ENCODE measurements around the gene MYH3.

MYH3 gene

GRCh38 chr17:10646392-10646990 is 10.6 kb downstream of the MYH3 start:
- Histone ChIP-seq H3K9me3 (ENCODE audit: control insufficient read depth, low read length) (no peaks in the 10 kb centered on the region), H3K27me3 (ENCODE audit: control insufficient read depth, insufficient read depth, low read length) (no peaks in the 10 kb centered on the region), H3K4me1 (ENCODE audit: control insufficient read depth, insufficient read depth, low read length) (no peaks in the 10 kb centered on the region), H3K4me3 (ENCODE audit: low read length) (no peak overlapping the region), H3K36me3 (ENCODE audit: control insufficient read depth, insufficient read depth, low read length) (no peaks in the 10 kb centered on the region), H3K9ac (ENCODE audit: low read length) (no peak overlapping the region)

- Histone ChIP-seq H3K9me3 (ENCODE audit: control insufficient read depth, low read length) (no peaks in the 10 kb centered on the region), H3K4me3 (ENCODE audit: low read length) (no peak overlapping the region), H3K9ac (ENCODE audit: low read length) (no peak overlapping the region), H3K36me3 (ENCODE audit: control insufficient read depth, insufficient read depth, low read length) (no peaks in the 10 kb centered on the region), H3K27me3 (ENCODE audit: control insufficient read depth, insufficient read depth, low read length) (no peaks in the 10 kb centered on the region), H3K4me1 (ENCODE audit: control insufficient read depth, insufficient read depth, low read length) (no peaks in the 10 kb centered on the region)
These were observed 16.6 kb downstream of the MYH3 start for GRCh38 chr17:10640475-10640874.

DNA sequence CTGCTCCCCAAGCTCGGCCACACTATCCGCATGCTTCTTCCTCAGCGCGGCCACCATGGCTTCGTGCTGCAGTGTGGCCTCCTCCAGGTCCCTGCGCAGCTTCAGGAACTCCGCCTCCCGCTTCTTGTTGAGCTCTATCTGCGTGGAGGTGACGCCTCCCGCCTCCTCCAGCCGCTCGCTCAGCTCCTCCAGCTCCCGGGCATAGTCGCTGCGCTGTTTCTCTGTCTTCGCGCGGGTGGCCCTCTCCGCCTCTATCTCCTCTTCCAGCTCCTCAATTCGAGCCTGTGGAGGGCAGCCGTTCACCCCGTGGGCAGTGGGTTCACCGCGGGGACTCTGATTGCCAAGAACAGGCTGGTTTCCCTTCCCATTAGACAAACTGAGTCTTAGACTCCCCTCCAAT is 19.0 kb downstream of the MYH3 start:
- no peak overlapping the region for H3K9ac ChIP-seq (ENCODE audit: low read length)
- no peaks in the 10 kb centered on the region for H3K4me1 ChIP-seq (ENCODE audit: control insufficient read depth, insufficient read depth, low read length)
- no peaks in the 10 kb centered on the region for H3K27me3 ChIP-seq (ENCODE audit: control insufficient read depth, insufficient read depth, low read length)
- H3K4me3 ChIP-seq (ENCODE audit: low read length), result no peak overlapping the region
- no peaks in the 10 kb centered on the region for H3K36me3 ChIP-seq (ENCODE audit: control insufficient read depth, insufficient read depth, low read length)
- no peaks in the 10 kb centered on the region for H3K9me3 ChIP-seq (ENCODE audit: control insufficient read depth, low read length)

- H3K36me3 ChIP-seq (ENCODE audit: control insufficient read depth, insufficient read depth, low read length), result no peaks in the 10 kb centered on the region
- H3K9me3 ChIP-seq (ENCODE audit: control insufficient read depth, low read length), result no peaks in the 10 kb centered on the region
- H3K4me3 ChIP-seq (ENCODE audit: low read length), result no peak overlapping the region
These were observed 21.8 kb downstream of the MYH3 start for GRCh38 chr17:10635290-10635689.

GRCh38 chr17:10633738-10634379 is 23.2 kb downstream of the MYH3 start:
- Histone ChIP-seq H3K9ac (ENCODE audit: low read length) (no peak overlapping the region), H3K36me3 (ENCODE audit: control insufficient read depth, insufficient read depth, low read length) (no peaks in the 10 kb centered on the region), H3K4me1 (ENCODE audit: control insufficient read depth, insufficient read depth, low read length) (no peaks in the 10 kb centered on the region), H3K9me3 (ENCODE audit: control insufficient read depth, low read length) (no peaks in the 10 kb centered on the region), H3K4me3 (ENCODE audit: low read length) (no peak overlapping the region), H3K27me3 (ENCODE audit: control insufficient read depth, insufficient read depth, low read length) (no peaks in the 10 kb centered on the region)

More at GRCh38 chr17:10635290-10635689, 21.8 kb downstream of the MYH3 start:
- no peaks in the 10 kb centered on the region for H3K4me1 ChIP-seq (ENCODE audit: control insufficient read depth, insufficient read depth, low read length)
- H3K9ac ChIP-seq (ENCODE audit: low read length), result no peak overlapping the region
- no peaks in the 10 kb centered on the region for H3K27me3 ChIP-seq (ENCODE audit: control insufficient read depth, insufficient read depth, low read length)

- H3K27me3 ChIP-seq (ENCODE audit: control insufficient read depth, insufficient read depth, low read length), result no peaks in the 10 kb centered on the region
- H3K4me3 ChIP-seq (ENCODE audit: low read length), result no peak overlapping the region
- no peaks in the 10 kb centered on the region for H3K4me1 ChIP-seq (ENCODE audit: control insufficient read depth, insufficient read depth, low read length)
- H3K9ac ChIP-seq (ENCODE audit: low read length), result no peak overlapping the region
- no peaks in the 10 kb centered on the region for H3K9me3 ChIP-seq (ENCODE audit: control insufficient read depth, low read length)
- no peaks in the 10 kb centered on the region for H3K36me3 ChIP-seq (ENCODE audit: control insufficient read depth, insufficient read depth, low read length)
These were observed 25.4 kb downstream of the MYH3 start for GRCh38 chr17:10631701-10632100.

DNA sequence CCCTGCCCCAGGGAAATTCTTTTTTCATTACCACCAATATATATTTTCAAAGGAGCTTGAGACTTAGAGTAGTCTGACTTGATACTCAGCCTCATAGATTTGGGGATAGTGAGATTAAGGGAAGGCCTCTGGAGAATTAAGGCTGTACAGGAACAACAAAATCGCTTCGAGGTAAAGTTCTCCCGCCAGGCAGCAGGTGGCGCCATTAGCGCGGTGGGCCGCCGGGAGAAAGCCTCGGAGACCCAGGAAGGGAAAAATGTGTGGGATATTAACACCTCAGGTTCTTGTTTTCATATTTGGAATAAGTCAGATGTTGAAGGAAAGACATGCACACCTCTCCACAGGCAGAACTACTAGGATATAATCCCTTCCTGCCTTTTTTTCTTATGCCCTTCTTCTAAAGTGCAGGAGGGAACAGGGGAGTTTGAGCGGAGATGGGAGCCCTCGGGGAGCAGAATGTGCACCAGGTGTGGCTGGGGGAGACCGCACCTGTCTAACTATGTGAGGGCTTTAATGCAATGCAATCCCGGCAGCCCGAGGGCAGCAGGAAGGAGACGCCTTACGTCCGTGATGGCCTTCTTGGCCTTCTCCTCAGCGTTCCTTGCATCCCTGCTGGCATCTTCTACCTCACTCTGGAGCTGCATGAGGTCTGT is 25.9 kb downstream of the MYH3 start:
- Histone ChIP-seq H3K27me3 (ENCODE audit: control insufficient read depth, insufficient read depth, low read length) (no peaks in the 10 kb centered on the region), H3K4me1 (ENCODE audit: control insufficient read depth, insufficient read depth, low read length) (no peaks in the 10 kb centered on the region), H3K36me3 (ENCODE audit: control insufficient read depth, insufficient read depth, low read length) (no peaks in the 10 kb centered on the region), H3K9ac (ENCODE audit: low read length) (no peak overlapping the region), H3K9me3 (ENCODE audit: control insufficient read depth, low read length) (no peaks in the 10 kb centered on the region), H3K4me3 (ENCODE audit: low read length) (no peak overlapping the region)

- Histone ChIP-seq H3K4me1 (ENCODE audit: control insufficient read depth, insufficient read depth, low read length) (no peaks in the 10 kb centered on the region), H3K36me3 (ENCODE audit: control insufficient read depth, insufficient read depth, low read length) (no peaks in the 10 kb centered on the region), H3K9me3 (ENCODE audit: control insufficient read depth, low read length) (no peaks in the 10 kb centered on the region), H3K4me3 (ENCODE audit: low read length) (no peak overlapping the region), H3K9ac (ENCODE audit: low read length) (no peak overlapping the region), H3K27me3 (ENCODE audit: control insufficient read depth, insufficient read depth, low read length) (no peaks in the 10 kb centered on the region)
These were observed 27.4 kb downstream of the MYH3 start for GRCh38 chr17:10629706-10630105.

DNA sequence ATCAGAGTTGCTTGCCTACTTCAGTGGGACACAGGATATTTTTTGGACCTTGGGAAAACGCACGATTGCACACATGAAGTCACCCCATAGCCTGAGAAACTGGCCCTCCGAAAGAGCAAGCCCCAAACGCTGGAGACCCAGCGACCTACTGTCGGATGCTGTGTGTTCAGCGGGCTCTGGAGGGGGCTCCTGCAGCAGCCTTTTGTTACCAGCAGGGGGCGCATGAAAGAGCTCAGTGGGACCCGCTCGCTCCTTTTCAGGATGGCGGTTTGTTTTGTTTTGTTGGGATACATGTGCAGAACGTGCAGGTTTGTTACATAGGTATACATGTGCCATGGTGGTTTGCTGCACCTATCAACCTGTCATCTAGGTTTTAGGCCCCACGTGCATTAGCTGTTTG is 28.4 kb downstream of the MYH3 start:
- H3K4me3 ChIP-seq (ENCODE audit: low read length), result no peak overlapping the region
- H3K27me3 ChIP-seq (ENCODE audit: control insufficient read depth, insufficient read depth, low read length), result no peaks in the 10 kb centered on the region
- no peak overlapping the region for H3K9ac ChIP-seq (ENCODE audit: low read length)
- no peaks in the 10 kb centered on the region for H3K4me1 ChIP-seq (ENCODE audit: control insufficient read depth, insufficient read depth, low read length)
- no peaks in the 10 kb centered on the region for H3K9me3 ChIP-seq (ENCODE audit: control insufficient read depth, low read length)
- no peaks in the 10 kb centered on the region for H3K36me3 ChIP-seq (ENCODE audit: control insufficient read depth, insufficient read depth, low read length)

- Histone ChIP-seq H3K36me3 (ENCODE audit: control insufficient read depth, insufficient read depth, low read length) (no peaks in the 10 kb centered on the region), H3K4me3 (ENCODE audit: low read length) (no peak overlapping the region), H3K27me3 (ENCODE audit: control insufficient read depth, insufficient read depth, low read length) (no peaks in the 10 kb centered on the region), H3K9ac (ENCODE audit: low read length) (no peak overlapping the region), H3K9me3 (ENCODE audit: control insufficient read depth, low read length) (no peaks in the 10 kb centered on the region), H3K4me1 (ENCODE audit: control insufficient read depth, insufficient read depth, low read length) (no peaks in the 10 kb centered on the region)
These were observed 30.7 kb downstream of the MYH3 start for GRCh38 chr17:10626390-10626789.

- H3K27me3 ChIP-seq (ENCODE audit: control insufficient read depth, insufficient read depth, low read length), result no peaks in the 10 kb centered on the region
- no peaks in the 10 kb centered on the region for H3K36me3 ChIP-seq (ENCODE audit: control insufficient read depth, insufficient read depth, low read length)
- H3K9ac ChIP-seq (ENCODE audit: low read length), result no peak overlapping the region
These were observed 32.1 kb downstream of the MYH3 start for GRCh38 chr17:10624969-10625368.

DNA sequence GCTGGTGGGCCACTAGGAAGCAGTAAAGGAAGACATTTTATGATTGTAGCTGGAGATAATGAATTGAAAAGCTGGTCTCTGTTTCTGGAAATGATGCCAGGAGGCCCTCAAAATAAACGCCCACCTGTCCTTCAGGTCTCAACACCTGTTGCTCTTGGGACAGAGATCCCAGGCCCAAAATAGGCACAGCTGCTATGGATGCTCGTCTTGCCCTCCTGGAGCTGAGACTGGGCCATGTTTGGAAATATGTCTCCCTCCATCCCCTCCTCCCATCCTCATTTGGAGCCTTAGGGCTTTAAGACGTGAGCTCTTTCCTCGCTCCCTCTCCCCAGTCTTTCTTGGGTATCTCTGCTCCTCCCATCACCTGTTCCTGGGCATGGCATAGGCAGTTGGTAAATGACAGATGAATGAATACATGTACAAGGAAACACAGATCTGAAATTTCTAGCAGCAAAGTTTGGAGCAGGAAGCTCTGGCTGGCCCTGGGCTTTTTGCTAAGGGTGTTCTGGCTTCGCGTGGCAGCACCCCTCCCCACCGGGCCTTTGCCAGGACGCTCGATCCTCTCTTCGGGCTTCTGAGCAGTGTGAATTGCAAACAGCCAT is 33.3 kb downstream of the MYH3 start:
- no peak overlapping the region for H3K4me3 ChIP-seq (ENCODE audit: low read length)

More at GRCh38 chr17:10624969-10625368, 32.1 kb downstream of the MYH3 start:
- Histone ChIP-seq H3K4me1 (ENCODE audit: control insufficient read depth, insufficient read depth, low read length) (no peaks in the 10 kb centered on the region), H3K9me3 (ENCODE audit: control insufficient read depth, low read length) (no peaks in the 10 kb centered on the region), H3K4me3 (ENCODE audit: low read length) (no peak overlapping the region)

More for the DNA sequence above, 33.3 kb downstream of the MYH3 start:
- Histone ChIP-seq H3K4me1 (ENCODE audit: control insufficient read depth, insufficient read depth, low read length) (no peaks in the 10 kb centered on the region), H3K27me3 (ENCODE audit: control insufficient read depth, insufficient read depth, low read length) (no peaks in the 10 kb centered on the region), H3K36me3 (ENCODE audit: control insufficient read depth, insufficient read depth, low read length) (no peaks in the 10 kb centered on the region), H3K9me3 (ENCODE audit: control insufficient read depth, low read length) (no peaks in the 10 kb centered on the region), H3K9ac (ENCODE audit: low read length) (no peak overlapping the region)
